HUES6 (cell line): Measurements from ENCODE around the gene MYO1D.
"Not testable (repeated sequence)": the region's sequence is repeated elsewhere in the genome, so short reads cannot be mapped to it uniquely, and the experiment has no call there.

Source experiments
- H3K27ac ChIP-seq: 2 replicates; pipeline ENCODE4 v1.7.0; 2013; ENCODE audit warnings: low read depth, mild to moderate bottlenecking, low read length, inconsistent platforms
- H3K27me3 ChIP-seq: 2 replicates; pipeline ENCODE4 v1.6.1; 2013; ENCODE audit warnings: low read length; ENCODE audit not compliant: control insufficient read depth, insufficient read depth
- H3K36me3 ChIP-seq: 2 replicates; pipeline ENCODE4 v1.6.1; 2013; ENCODE audit warnings: low read length; ENCODE audit not compliant: control insufficient read depth, insufficient read depth
- H3K4me1 ChIP-seq: 2 replicates; pipeline ENCODE4 v1.6.1; 2013; ENCODE audit warnings: low read length; ENCODE audit not compliant: control insufficient read depth, insufficient read depth
- H3K4me3 ChIP-seq: 2 replicates; pipeline ENCODE4 v1.5.1; 2013; ENCODE audit warnings: low read depth, low read length
- H3K9ac ChIP-seq: one replicate; pipeline ENCODE4 v1.6.1; 2013; ENCODE audit warnings: mild to moderate bottlenecking, low read length
- H3K9me3 ChIP-seq: 2 replicates; pipeline ENCODE4 v1.6.1; 2013; ENCODE audit warnings: low read depth, low read length; ENCODE audit not compliant: control insufficient read depth, insufficient read depth

Gene MYO1D

DNA sequence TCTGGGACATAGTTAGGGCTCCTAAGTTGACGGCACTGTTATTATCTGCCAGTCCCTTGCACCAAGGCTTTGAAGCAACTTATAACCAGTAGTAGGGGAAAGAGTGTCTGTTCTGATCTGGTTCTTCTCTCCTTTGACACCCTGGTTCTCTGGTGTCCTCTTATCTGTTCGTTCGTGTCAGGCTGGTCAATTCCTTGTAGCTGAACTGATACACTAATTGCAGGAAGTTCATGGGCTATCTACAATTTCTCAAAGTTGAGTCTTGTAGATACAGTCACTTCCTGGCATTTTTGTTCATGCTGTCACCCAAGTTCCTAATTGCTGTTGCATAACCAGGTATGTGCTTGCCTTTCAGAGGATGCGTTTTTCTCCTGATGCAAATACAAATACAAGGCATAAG, 17.3 kb upstream of the MYO1D start:
- H3K9ac ChIP-seq, result no peak overlapping the region
- no peaks in the 10 kb centered on the region; the same call in 1 of the 2 replicates for H3K4me1 ChIP-seq
- H3K27me3 ChIP-seq, result no peaks in the 10 kb centered on the region
- H3K27ac ChIP-seq, result no peak overlapping the region; the same call in 1 of the 2 replicates
- no peaks in the 10 kb centered on the region for H3K36me3 ChIP-seq
- H3K4me3 ChIP-seq, result no peak overlapping the region
- peaks cover 5% of the 10 kb centered on the region; the same call in 1 of the 2 replicates for H3K9me3 ChIP-seq

DNA sequence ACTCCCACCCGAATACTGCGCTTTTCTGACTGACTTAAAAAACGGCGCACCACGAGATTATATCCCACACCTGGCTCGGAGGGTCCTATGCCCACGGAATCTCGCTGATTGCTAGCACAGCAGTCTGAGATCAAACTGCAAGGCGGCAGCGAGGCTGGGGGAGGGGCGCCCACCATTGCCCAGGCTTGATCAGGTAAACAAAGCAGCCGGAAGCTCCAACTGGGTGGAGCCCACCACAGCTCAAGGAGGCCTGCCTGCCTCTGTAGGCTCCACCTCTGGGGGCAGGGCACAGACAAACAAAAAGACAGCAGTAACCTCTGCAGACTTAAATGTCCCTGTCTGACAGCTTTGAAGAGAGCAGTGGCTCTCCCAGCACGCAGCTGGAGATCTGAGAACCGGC, 10.5 kb upstream of the MYO1D start:
- H3K27ac ChIP-seq, H3K9ac ChIP-seq, H3K9me3 ChIP-seq: not testable (repeated sequence)

DNA sequence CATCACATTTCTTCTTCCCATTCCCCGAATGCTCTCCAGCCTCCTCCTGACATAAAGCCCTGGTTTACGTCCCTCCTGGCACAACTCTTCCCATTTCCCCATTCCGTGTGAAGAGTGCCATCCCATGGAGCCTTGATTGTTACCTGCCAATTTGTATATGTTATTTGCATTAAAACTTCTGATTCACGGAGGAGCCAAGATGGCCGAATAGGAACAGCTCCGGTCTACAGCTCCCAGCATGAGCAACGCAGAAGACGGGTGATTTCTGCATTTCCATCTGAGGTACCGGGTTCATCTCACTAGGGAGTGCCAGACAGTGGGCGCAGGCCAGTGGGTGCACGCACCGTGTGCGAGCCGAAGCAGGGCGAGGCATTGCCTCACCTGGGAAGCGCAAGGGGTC, 10.0 kb upstream of the MYO1D start:
- H3K9ac ChIP-seq, H3K4me1 ChIP-seq, H3K9me3 ChIP-seq, H3K27ac ChIP-seq, H3K27me3 ChIP-seq, H3K36me3 ChIP-seq: not testable (repeated sequence)
- peak overlapping the region; percentile 2; the same call in 1 of the 2 replicates for H3K4me3 ChIP-seq

More for the DNA sequence above, 10.5 kb upstream of the MYO1D start:
- not testable (repeated sequence) for H3K27me3 ChIP-seq, H3K4me3 ChIP-seq, H3K4me1 ChIP-seq, H3K36me3 ChIP-seq

DNA sequence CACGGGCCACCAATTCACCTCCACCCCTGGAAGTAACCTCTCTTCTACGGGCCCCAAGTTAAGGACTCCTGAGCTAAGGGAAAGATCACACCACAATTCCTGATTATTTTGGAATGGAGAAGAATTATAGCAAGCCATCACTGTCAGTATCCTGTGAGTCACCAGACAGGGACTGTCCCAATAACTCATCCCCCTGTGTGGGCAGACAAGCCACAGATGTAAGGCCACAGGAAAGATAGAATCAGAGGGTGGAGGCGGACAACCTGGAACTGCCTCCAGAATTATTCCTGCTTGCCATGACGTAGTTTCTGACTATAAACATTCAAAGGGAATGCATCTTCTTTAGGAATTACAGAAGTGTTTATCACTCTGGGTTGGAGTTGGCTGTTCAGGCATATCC, 5.8 kb upstream of the MYO1D start:
- Histone ChIP-seq H3K9me3 (peaks cover 7% of the 10 kb centered on the region; the same call in 1 of the 2 replicates), H3K9ac (no peak overlapping the region), H3K27ac (no peak overlapping the region), H3K27me3 (no peaks in the 10 kb centered on the region), H3K4me3 (no peak overlapping the region), H3K4me1 (peaks cover 14% of the 10 kb centered on the region; the same call in 1 of the 2 replicates), H3K36me3 (no peaks in the 10 kb centered on the region)

DNA sequence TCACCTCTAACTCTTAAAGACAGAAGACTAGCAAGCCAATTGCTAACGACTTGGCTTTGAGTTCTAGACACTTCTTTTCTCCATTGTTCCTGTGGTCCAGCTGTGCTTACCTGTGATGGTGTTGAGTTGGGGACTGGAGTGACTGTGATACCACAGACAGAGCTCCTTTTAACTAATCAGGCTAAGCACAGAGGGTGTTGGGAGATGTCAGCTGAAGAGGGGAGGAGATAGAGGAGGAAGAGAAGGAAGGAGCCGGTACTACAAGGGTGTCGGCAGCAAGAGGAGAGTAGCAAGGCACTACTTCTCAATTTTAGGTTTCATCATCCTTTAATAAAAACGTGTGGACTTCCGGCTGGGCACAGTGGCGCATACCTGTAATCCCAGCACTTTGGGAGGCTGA, 5.1 kb upstream of the MYO1D start:
- Histone ChIP-seq H3K9ac (no peak overlapping the region), H3K4me3 (no peak overlapping the region), H3K4me1 (peaks cover 18% of the 10 kb centered on the region; the same call in 1 of the 2 replicates), H3K27ac (no peak overlapping the region), H3K36me3 (no peaks in the 10 kb centered on the region), H3K9me3 (peaks cover 7% of the 10 kb centered on the region; the same call in 1 of the 2 replicates), H3K27me3 (no peaks in the 10 kb centered on the region)

DNA sequence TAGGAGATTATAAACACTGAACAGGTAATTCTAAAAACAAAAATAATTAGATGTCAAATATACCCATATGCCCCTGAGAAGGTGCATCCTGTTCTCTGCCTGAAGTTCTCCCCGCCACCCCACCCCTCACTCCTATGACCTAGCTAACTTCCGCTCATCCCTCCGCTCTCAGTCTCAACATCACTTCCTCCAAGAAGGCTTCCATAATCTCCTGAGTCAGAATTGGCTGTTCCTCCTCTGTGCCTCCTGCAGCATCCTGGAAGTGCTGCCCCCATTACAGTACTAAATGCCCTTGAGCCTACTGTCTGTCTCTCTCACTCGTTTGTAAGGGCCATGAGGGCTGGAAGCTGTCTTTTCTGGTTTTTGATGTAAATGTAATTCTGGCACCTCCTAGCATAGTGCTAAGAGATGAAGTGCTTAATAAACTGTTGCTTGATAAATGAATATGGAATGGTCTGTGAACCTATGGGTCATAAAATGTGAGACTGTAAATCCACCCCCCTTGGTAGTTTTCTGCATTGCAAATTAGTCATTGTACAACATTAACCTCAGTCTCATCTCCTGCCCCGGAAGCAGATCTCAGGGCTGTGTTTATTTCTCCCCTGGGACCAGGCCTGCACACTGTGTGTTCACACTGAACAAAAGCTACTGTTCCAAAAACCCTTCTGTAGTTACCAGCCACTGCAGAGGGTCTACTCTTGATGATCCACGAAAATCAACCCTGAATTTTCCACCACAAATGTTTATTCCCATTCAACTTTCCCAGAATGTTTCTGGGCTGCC, 3.9 kb upstream of the MYO1D start:
- no peaks in the 10 kb centered on the region for H3K9me3 ChIP-seq
- no peak overlapping the region for H3K27ac ChIP-seq
- H3K27me3 ChIP-seq, result no peaks in the 10 kb centered on the region
- H3K9ac ChIP-seq, result no peak overlapping the region
- H3K4me1 ChIP-seq, result peaks cover 13% of the 10 kb centered on the region
- H3K36me3 ChIP-seq, result no peaks in the 10 kb centered on the region
- no peak overlapping the region for H3K4me3 ChIP-seq

DNA sequence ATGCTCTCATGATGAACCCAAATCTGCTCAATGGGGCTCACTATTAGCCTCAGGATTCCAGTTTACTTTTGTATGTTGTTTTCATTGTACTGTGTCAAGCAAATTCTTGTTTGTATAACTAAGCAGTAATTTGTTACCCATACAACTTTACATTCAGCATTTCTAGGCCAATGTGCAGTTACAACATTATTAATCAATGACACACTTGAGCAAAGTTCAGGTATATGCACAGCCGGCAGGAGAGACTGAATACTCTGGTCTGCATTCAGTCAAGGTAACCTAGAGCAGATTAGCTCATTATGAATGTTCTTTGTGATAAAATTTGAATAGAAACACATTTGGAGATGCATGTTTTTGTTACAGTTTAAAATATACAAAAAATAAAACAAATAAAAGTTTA, 2.2 kb upstream of the MYO1D start:
- no peak overlapping the region for H3K9ac ChIP-seq
- H3K27ac ChIP-seq, result no peak overlapping the region
- no peaks in the 10 kb centered on the region for H3K27me3 ChIP-seq
- peaks cover 17% of the 10 kb centered on the region for H3K4me1 ChIP-seq
- H3K9me3 ChIP-seq, result no peaks in the 10 kb centered on the region
- no peaks in the 10 kb centered on the region for H3K36me3 ChIP-seq
- no peak overlapping the region for H3K4me3 ChIP-seq

DNA sequence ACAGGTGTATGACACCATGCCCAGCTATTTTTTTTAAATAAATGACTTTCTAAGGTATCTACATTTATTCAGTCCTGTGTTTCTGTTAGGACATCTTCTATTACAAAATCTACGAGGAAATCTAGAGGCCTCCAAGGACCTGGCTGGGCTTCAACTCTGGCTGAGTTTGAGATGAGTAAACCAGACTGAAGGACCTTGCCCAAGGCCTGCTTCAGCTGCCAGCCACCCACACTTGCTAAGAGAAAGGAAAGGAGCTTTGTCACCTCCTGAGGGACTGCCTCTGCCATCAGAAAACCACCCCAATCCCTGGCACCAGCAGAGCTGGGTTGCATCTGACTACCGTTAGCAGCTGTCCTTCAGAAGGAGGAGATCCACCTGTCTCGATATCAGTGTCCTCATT, 1.3 kb upstream of the MYO1D start:
- Histone ChIP-seq H3K9ac (no peak overlapping the region), H3K36me3 (no peaks in the 10 kb centered on the region), H3K4me3 (no peak overlapping the region), H3K4me1 (peaks cover 17% of the 10 kb centered on the region), H3K9me3 (no peaks in the 10 kb centered on the region), H3K27ac (no peak overlapping the region), H3K27me3 (no peaks in the 10 kb centered on the region)

DNA sequence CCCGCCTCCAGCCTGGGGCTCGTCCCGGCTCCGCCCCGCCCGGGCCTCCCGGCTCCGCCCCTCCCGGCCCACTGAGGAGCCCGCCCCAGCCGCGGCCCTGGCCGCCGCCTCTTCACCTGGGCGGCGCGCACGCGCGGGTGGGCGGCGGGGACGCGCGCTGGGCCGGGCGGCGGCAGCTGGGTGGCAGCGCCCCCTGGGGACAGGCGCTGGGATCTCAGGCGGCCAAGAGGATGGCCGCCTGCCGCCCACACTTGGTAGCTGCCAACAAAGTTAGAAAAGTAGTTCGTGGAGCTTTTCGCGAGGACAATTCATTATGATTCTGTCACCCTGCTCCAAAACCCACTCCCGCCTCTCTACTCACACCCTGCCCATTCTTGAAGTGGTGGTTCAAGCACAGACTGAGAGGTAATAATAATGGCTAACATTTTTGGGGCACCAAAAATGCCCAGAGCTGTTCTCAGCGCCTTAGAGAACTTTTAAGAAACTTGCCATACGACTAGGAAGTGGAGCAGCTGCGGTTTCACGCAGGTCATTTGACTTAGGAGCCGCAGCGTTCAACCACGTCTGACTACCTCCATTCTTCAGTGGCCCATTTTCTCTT, 340 bp upstream of the MYO1D start:
- Histone ChIP-seq H3K4me1 (peaks cover 17% of the 10 kb centered on the region), H3K4me3 (peak overlapping the region; percentile 86), H3K9me3 (no peaks in the 10 kb centered on the region), H3K27me3 (no peaks in the 10 kb centered on the region), H3K36me3 (no peaks in the 10 kb centered on the region), H3K27ac (no peak overlapping the region), H3K9ac (peak overlapping the region; percentile 78)

DNA sequence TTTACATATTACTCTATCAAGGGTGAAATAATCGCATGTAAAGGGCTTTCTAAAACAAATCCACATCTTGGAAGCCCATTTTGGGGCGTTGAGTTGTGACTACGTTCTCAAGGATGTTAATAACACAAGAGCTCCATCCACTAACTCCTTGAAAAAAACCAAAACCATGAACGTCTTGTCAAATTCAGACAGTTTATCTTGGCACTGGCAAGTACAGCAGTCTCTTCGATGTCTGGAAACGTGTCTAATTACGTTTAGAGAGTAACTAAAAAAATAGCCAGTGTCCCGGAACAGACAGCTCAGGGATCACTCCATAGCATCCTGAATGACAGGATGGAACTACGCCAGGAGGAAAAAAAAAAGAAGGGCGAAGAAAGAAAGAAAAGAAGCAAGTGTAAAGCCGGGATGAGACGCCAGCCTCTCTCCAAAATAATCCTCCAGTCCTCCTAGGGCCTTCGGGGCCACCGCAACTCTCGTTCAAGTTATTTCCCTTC, 954 bp downstream of the MYO1D start:
- no peak overlapping the region for H3K27ac ChIP-seq
- no peaks in the 10 kb centered on the region for H3K27me3 ChIP-seq
- H3K9ac ChIP-seq, result peak overlapping the region; percentile 78
- peak overlapping the region; percentile 86 for H3K4me3 ChIP-seq
- no peaks in the 10 kb centered on the region for H3K36me3 ChIP-seq
- H3K4me1 ChIP-seq, result peaks cover 13% of the 10 kb centered on the region
- H3K9me3 ChIP-seq, result no peaks in the 10 kb centered on the region

DNA sequence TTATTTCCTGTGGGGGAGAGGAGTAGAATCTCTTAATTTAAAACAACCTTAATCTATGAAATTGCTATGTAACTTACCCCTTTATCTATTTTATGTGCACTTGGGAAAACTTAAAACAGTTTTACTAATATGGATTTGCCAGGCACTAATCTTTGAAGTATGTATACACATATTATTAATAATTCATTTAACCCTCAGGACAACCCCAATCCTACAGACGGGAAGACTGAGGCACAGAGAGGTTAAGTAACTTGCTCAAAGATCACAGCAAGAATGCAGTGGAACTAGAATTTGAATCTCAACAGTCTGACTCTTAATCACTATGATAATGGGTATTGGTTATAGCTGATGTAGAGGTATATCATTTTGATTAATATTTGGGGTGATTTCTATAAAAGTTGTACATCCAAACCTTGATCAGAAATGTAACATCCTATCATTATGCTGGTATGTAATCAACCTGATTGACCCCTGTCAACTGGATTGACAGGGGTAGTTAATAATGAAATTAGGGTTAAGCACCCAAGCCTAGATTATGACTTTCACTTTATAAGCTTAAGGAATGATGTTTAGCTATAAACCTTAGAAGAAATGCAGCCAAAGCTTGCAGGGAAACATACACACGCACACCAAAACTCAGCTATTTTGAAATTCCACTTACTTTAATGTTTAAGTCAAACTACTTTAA, 1.6 kb downstream of the MYO1D start:
- H3K27me3 ChIP-seq, result no peaks in the 10 kb centered on the region
- H3K4me1 ChIP-seq, result peaks cover 9% of the 10 kb centered on the region
- peak overlapping the region; percentile 86 for H3K4me3 ChIP-seq
- H3K36me3 ChIP-seq, result no peaks in the 10 kb centered on the region
- H3K9ac ChIP-seq, result no peak overlapping the region
- no peaks in the 10 kb centered on the region for H3K9me3 ChIP-seq
- H3K27ac ChIP-seq, result no peak overlapping the region
